Body of pancreas (tissue), 4 donors: Measurements from ENCODE around the gene SLC2A6.

ENCODE experiments used
- CTCF ChIP-seq, 7 experiments: fragments of 450-650 bp in 4 of 7; fragments of 200-600 bp in 3 of 7; sonication (generic) in 3 of 7; IDR thresholded peaks; one replicate each; pipeline ENCODE4 v1.5.1; 2016 to 2019; ENCODE audit warnings: antibody characterized with exemption in 7 of 7
- POLR2A ChIP-seq, 3 donors: fragments of 450-650 bp; IDR thresholded peaks; one replicate each; pipeline ENCODE4 v1.6.1; 2016; ENCODE audit warnings: antibody characterized with exemption in 3 of 3, mild to moderate bottlenecking in 2 of 3

GRCh38 chr9:133470427-133470924 lies 8.4 kb downstream of the SLC2A6 start:
- TF ChIP-seq POLR2A (IDR thresholded peaks at IDR 0.05), result no peak
- no peak for TF ChIP-seq CTCF (IDR thresholded peaks at IDR 0.05)
